Measurements from ENCODE around the gene CFAP77.

DNA sequence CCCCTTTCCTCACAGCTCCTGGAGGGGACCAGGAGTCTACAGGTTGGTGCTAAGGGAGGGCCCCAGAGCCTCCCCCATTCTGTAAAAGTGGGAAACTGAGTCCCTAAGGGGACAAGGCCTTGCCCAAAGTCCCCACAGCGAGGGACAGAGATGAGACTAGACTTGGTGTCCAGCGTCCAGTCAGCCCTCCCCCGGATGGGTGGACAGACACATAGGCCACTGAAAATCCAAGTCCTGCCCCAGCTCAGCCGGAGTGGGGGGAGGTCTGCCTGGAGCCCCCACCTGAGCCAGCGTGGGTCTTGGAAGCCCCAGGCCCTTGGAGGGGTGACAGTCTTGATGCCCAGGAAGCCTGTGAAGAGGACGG, 177.6 kb downstream of the CFAP77 start:
- no peak for TF ChIP-seq CTCF (IDR thresholded peaks at IDR 0.05)
- no peak for TF ChIP-seq POLR2A (IDR thresholded peaks at IDR 0.05; ENCODE audit: low read depth)
